ENCODE measurements around the gene TNFRSF4.

The TNFRSF4 gene

DNA sequence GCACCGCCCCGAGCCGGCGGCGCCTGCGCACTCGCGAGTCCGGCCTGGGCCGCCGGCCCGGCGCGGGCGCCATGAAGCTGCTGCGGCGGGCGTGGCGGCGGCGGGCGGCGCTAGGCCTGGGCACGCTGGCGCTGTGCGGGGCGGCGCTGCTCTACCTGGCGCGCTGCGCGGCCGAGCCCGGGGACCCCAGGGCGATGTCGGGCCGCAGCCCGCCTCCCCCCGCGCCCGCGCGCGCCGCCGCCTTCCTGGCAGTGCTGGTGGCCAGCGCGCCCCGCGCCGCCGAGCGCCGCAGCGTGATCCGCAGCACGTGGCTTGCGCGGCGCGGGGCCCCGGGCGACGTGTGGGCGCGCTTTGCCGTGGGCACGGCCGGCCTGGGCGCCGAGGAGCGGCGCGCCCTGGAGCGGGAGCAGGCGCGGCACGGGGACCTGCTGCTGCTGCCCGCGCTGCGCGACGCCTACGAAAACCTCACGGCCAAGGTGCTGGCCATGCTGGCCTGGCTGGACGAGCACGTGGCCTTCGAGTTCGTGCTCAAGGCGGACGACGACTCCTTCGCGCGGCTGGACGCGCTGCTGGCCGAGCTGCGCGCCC, 18.3 kb upstream of the TNFRSF4 start, which contains the start of gene B3GALT6:
B3GALT6 (plus strand) TSS at position 30 of the 588 bp plus-strand sequence; CDS start at position 72, 42 bp downstream.
- no peak for DNase-seq

DNA sequence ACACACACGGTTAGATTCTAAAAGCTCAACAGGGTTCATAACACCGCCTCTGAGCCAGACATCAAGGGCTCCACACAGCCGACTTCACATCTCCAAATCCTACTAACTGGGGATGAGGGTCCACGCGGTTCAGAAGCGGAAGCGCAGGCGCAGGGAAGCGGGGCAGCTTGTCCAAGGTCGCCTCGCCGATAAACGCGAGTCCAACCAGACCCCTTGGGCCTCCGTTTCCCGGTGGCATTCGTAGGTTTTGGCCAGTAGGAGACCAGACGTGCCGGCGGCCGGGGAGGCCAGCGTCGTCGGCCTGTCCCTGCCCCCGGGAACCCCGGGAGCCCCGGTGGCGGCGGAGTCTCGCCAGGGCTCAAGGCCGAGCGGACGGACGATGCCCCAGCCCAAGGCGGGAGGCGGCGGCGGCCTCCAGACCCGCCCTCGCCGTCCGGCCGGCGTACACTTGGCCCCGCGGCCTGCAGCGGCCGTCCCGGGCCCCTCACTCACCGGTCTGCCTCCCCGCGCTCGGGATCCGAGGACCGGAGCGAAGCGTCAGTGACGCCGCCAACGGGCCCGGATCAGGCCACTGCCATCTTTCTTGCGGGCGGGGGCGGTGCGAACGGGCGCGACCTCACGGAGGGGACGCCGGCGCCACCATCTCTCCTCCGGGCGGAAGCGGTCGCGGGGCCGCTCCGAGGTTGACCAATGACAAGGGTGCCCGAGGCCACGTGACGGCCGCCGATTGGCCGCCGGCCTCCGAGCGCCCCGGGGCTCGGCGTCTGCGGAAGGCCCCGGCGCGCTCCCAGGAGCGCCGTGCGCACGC, 17.7 kb upstream of the TNFRSF4 start, which contains the start of gene SDF4:
SDF4 (minus strand) TSS at position 602 of the 808 bp plus-strand sequence. CDS start 3,229 bp downstream, outside the sequence.
- peak; percentile 97 for DNase-seq

DNA sequence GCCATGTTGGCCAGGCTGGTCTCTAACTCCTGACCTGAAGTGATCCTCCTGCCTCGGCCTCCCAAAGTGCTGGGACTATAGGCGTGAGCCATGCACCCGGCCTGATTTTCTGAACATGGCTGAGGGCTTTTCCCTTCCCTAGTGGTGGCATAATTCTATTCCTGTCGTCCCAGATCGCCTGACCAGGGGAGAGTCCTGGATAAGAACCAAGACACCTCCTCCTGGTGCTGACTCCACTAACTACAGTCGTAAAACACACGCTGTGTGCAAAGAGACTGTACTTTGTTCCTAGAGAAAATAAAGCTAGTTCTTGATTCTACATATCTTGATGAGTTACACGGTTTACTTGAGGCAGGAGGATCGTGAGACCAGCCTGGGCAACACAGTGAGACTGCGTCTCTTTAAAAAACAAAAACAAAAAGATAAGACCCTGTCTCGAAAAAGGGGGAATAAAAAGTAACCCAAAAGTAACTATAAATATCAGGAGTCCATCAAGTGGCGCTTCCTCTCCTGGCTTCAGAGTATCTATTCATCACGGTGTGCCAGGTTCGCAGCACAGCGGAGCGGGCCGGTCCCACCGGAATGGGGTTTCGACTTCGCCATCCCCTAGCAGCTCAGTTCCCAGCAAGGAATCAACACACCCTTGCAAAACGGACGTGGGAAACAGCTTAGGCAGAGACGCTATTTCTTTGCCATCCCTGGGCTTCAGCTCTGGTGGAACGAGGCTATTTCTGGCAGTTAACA, 16.9 kb upstream of the TNFRSF4 start:
- no peak for DNase-seq

DNA sequence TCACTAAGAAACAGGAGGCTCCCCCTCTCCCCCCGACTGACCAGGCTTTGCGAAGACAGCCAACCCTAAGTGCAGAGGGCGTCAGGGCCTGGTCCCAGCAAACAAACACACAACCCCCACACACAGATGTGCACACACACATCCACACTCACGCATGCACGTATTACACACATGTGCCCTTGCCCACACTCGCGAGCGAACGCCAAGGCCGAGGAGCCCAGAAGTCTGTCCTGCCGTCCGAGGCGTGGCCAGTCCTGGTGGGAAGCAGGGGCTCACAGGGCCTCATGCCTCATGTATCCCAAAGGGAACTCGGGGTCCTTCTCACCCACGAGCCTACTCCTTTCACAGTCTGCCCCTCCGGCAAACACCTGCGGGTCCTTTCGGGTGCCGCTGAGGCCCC, 15.8 kb upstream of the TNFRSF4 start:
- no peak for DNase-seq

DNA sequence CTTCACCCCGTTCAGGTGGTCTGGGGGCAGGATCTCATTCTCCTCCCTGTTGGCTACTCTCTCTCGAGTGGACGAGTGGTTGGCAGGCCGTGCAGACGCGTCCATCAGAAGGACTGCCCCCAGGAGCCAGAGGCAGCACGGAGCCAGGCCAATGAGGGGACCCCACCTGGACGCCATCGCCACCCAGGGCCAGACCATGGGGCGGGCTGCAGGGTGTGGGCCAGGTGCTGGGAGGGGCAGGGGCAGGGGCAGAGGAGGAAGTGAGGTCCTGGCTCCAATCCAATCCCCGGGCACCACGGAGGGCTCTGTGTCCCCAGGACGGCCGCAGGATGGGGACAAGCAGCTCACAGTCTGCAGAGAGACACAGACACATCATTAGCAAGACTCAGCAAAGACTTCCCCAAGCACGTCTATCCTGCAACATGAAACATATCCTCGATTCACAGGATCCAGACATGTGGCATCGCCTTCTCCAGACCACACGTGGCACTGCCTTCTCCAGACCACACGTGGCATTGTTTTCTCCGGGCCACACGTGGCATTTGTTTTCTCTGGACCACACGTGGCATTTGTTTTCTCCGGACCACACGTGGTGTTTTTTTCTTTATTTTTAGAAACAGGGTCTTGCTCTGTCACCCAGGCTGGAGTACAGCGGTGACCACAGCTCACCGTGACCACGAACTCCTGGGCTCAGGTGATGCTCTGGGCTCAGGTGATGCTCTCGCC, 14.8 kb upstream of the TNFRSF4 start:
- DNase-seq = no peak

DNA sequence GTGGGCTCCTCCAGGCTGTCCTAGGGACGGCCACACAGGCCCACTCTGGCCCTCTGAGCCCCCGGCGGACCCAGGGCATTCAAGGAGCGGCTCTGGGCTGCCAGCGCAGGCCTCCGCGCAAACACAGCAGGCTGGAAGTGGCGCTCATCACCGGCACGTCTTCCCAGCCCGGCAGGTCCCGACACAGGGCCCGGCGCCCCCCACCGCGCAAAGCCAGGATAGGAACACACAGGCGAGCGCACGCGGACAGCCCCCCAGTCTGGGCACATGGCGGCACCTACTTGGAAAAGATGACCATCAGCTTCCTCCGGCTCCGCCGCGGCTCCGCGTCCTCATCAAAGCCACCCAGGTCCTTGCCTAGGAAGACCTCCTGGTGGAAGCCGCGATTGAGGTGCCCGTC, 14.2 kb upstream of the TNFRSF4 start:
- DNase-seq = no peak

DNA sequence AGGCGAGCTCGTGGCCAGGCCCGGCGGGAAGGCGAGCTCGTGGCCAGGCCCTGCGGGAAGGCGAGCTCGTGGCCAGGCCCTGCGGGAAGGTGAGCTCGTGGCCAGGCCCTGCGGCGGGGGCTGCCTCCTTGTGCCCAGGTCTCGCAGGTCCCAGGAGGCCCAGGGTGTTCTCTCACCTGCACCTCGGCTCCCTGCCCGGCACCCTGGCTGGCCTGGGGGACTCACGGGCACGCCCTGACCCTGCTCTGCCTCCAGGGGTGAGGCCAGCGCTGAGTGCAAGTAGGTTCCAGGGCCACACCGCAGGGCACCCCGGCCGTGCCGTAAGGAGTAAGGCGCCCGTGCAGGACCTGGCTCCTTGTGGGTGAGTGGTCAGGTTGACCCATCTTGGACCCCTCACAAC, 13.4 kb upstream of the TNFRSF4 start:
- DNase-seq = no peak

DNA sequence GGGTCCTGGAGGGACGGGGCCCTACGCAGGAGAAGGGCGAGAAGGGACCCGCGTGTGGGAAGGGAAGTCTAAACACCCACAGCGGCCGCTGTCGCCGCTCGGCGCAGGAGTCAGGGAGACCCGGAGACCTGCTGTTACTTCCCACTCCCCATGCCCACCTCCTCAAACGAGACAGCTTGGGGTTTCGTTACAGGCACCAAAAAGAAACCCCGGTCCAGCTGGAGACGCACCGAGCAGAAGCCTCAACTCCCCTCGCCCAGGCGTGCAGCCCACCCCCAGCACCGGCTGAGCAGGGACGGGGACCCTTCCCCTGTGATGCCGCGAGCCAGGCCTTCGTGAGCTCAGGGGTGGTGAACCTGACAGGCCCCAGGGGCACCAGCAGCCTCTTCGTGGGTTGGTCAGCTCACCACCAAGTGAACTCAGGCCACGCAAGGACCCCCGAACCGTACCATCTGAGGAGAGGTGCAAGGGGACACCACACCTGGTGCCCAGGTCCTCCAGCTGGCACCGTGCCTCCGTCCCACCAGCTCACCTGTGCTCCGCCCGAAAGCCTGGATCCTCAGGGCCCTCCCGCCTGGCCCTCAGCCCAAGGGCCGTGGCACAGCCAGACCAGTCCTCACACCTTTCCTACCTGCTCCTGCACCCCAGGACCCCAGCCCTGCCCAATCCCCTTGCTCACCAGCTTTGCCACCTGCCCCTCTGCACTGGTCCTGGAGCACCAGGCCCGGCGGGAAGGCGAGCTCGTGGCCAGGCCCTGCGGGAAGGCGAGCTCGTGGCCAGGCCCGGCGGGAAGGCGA, 12.8 kb upstream of the TNFRSF4 start:
- no peak for DNase-seq

DNA sequence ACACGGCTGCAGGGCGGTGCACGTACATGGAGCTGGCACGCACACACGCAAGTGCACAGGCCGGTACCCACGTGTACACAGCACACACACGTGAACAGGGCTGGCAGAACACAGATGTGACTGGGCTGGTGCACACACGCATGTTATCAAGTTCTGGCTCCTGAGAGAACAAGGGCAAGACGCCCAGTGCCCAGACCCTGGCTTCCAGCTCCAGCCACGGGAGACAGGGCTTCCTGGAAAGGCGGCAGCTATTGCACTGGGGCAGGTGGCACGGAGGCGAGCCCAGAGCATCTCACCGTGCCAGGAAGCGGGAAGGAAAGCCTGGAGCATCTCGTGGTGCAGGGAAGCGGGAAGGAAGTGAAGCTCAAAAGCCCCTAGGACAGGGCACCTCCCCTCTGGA, 12.0 kb upstream of the TNFRSF4 start:
- DNase-seq = no peak

DNA sequence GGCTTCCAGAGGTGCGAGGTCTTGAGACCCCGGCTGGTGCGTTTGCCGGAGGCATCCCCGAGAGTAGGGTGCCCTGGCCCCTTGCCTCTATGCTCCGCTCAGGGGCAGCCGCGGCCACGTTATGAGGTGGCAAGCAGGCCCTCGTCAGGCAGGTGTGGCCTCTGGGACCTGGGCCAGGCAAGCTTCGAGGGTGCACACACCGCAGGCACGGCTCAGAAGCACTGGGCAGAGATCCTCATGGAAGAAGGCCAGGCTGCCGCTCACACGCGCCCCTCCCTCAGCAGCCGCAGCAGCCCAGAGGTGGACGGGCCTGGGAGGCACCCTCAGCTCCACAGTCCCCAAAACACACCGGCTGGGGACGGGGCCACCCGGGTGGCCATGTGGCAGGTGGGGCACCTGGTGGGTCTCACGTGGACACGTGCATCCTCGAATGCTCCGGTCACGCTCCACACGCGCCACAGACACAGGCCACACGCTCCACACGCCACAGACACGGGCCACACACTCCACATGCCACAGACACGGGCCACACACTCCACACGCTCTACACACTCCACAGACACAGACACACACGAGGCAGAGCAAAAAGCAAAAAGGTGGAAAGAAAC, 11.4 kb upstream of the TNFRSF4 start:
- DNase-seq = no peak

DNA sequence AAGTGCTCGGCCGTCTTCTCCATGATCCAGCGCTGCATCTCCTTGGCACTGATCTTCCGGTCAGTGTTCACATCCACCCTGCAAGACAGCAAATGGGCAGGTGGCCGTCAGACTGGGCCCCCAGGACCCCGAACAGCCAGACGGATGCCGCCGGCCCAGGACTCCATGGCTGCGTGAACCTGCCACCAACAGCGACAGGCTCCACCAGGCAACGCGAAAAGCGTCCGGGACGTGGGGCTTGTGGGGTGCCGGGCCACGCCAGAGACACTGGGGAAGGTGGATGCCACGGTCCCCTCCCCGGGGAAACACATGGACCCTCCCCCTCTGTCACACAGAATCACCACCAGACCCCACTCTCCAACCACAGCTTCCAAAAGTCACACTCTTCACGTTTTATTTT, 9.9 kb upstream of the TNFRSF4 start:
- no peak for DNase-seq

DNA sequence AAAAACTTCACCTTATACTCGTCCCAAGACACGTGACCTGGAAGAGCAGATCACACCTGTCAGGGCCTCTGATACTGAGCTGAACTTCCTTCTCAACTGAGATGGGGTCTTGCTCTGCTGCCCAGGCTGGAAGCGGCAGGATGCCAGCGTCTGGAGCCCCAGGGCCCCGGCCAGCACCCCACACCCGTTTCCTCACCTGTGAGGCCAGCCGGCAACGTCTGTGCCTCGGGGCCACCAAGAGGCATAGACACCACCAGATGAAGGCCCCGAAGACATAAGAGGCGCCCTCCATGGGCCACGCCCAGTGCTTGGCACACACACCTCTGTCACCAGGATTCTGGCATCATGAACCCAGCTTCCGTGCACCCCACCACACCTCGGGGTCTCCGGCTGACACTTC, 9.4 kb upstream of the TNFRSF4 start:
- no peak for DNase-seq

DNA sequence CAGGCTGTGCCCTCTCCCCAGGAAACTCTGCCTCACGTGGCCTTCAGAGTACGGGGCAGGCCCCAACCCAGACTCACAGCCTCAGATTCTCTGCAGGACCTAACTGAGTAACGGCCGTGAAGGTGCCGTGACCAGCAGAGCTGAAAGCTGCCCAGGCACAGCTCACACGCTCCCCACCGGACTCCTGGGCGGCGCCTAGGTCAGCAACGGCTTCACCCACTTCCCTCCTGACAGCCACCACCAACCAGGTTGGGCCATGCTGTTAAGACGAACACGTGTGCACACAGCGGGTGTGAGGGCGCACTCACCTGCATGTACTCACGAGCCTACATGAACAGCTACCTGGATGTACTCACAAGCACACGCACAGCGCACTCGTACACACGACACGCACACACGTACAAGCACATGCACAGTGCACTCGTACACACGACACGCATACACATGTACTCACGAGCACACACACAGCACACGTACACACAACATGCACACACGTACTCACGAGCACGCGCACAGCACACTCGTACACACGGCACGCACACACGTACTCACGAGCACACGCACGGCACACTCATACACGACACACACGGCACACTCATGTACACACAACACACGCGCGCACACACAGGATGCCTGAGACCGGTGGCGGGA, 8.7 kb upstream of the TNFRSF4 start:
- DNase-seq = no peak

DNA sequence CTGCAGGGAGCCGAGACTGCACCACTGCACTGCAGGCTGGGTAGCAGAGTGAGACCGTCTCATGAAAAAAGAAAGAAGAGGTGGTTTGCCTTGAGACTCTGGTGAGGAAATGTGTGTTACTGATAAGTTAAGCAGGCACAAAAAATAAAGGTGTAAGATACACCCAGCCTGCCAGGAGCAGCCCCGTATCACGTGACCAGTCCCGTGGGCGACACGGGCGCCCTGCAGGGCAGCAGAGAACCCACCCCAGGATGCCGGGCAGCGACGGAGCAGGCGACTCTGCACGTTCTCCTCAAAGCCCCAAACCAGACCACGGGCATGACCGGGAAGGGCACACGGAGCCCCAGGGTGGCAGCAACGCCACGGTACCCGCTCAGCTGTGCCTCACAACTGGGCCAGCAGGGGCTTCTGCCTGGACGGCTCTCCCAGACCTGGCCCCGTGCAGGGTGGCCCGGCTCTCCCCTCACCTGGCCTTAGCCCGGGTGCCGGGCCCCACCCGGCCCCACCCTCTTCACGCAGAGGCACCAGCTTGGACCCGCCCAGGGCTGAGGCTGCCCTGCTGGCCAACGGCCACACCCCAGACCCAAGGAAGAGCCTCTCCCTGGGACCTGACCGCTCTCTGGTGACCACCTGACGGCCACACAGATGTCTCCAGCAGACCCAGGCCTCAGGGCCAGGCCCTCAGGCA, 8.1 kb upstream of the TNFRSF4 start:
- no peak for DNase-seq

DNA sequence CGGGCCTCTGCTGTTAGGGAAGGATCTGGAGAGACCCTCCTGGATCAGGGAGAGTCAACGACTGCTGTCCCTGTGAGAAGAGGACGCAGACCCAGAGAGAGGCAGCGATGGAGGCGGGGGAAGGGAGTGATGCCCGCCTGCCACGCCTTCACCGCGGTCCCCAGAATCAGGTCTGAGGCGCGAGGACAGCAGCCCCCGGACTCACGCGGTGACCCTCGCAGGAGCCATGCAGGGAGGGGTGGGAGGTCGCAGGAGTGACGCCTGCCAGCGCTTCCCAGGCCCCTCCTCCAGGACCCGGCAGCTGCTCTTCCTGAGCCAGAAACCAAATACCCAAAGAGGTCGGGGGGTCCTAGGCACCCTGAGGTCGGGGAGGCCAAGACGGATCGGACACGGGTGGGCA, 6.2 kb upstream of the TNFRSF4 start:
- no peak for DNase-seq

DNA sequence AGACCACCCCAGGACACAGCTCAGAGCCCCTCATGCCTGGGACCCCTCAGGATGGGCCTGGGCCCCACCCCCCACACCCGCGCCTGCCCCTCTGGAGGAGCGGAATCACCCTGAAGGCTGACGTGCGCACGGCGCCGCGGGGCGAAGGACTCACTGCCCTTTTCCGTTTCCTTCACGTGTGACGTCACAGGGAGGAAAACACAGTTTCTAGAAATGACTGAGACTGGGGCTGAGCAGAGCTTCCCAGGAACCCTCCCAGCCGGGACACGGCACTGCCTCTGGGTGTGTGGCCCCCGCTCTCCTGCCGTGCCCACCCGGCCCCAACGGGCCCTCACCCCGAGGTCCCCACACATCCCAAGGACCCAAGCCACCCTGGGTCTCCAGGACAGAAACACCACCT, 5.4 kb upstream of the TNFRSF4 start:
- DNase-seq = no peak

DNA sequence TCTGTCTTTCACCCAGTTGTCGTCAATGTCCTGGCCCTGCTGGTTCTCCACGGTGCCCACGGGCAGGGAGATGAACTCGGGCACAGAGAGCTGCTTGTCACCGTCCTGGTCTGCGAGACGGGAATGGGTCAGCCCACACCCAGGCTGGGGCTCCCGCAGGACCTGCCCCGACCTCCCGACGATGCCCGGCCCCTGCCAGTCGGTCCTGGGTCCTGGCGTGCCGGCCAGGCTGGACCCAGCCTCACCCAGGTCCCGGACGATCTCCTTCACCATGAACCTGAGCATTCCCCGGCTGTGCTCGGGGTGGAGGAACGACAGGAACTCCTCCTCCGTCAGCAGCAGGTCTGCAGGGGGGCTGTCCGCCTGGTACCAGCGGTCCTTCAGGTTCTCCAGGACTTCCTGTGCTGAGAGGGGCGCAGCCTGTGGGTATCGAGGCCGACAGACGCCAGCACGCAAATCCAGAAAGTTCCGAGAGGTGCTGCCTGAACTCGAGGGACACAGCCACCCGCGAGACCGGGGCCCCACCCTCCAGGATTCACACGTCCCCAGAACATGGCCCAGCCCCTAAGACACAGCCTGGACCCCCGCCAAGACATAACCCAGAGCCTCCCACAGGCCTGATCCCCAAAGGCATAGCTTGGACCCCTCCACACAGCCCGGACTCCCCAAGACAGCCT, 4.7 kb upstream of the TNFRSF4 start:
- DNase-seq = no peak

DNA sequence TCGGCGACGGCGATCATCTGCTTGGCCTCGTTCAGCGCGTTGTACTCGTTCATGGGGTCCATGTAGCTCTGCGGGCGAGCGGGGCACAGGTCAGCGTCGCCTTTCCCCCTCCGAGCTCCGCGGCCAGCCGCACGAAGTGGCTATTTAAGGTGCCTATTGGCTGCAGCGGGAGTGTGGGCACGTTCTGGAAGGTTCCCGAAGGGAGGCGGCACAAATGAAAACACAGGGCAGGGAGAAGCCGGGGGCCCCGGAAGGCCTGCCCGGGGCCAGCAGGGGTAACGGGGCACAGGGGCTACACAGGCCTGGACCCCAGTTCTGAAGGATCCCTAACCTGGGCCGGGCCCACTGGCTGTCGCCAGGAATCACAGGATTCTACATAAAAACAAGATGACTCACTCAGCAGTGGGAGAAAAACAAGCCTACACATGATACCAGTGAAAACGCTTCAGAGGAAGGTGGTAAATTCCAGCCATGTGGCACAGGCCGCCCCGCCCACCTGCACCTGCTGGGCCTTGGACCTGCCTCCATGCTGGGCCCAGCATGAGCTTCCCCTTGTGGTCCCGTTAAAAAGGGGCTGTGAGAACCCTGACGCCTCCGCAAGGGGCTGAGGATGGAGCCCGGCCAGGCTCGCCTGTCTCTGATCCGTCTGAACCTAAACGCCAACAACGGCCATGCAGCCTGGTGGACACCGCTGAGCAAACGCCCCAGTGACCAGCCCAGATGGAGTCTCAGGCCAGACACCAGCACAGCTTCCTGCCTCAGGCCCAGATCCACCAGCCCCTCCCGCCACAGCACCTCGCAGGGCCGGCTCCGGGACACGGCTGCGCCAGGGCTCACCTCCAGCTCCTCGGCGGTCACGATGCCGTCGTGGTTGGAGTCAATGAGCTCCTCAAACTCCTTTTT, 3.9 kb upstream of the TNFRSF4 start:
- no peak for DNase-seq

Data from activated gamma-delta T cell (primary cell).